GM10266 (cell line): Measurements from ENCODE around the gene CYP1A1.
"Not testable (repeated sequence)": the region's sequence is repeated elsewhere in the genome, so short reads cannot be mapped to it uniquely, and the experiment has no call there.

Source experiments
- DNase-seq: peaks from one replicate; pipeline ENCODE4 v3.0.0; 2012; ENCODE audit errors: extremely low spot score
- TF ChIP-seq, protein P1 (sequence below): IDR thresholded peaks from 2 replicates; pipeline ENCODE4 v1.5.1; 2012; ENCODE audit warnings: mild to moderate bottlenecking, low read depth; ENCODE audit not compliant: control insufficient read depth, insufficient read depth; ENCODE audit errors: missing control alignments

The CYP1A1 gene

DNA sequence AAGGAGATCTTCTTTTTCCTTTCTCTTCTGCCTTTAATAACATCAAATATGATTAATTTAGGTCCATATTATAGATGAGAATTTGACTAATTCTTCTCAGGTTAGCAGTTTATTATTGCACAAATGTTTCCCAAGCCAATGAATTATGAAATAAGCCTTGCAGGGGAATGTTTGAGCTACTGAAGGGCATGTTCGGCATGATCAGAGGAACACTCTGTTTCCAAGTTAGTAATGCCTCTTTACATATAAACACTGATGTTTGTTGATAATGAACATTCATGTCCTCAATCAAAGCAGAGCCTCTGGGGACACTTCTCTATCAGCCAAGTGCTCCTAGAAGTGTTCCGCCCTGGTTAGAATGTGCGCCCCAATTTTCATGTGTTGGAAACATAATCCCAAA lies 10.0 kb upstream of the CYP1A1 start:
- TF ChIP-seq, protein P1, sequence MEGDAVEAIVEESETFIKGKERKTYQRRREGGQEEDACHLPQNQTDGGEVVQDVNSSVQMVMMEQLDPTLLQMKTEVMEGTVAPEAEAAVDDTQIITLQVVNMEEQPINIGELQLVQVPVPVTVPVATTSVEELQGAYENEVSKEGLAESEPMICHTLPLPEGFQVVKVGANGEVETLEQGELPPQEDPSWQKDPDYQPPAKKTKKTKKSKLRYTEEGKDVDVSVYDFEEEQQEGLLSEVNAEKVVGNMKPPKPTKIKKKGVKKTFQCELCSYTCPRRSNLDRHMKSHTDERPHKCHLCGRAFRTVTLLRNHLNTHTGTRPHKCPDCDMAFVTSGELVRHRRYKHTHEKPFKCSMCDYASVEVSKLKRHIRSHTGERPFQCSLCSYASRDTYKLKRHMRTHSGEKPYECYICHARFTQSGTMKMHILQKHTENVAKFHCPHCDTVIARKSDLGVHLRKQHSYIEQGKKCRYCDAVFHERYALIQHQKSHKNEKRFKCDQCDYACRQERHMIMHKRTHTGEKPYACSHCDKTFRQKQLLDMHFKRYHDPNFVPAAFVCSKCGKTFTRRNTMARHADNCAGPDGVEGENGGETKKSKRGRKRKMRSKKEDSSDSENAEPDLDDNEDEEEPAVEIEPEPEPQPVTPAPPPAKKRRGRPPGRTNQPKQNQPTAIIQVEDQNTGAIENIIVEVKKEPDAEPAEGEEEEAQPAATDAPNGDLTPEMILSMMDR: no peak
- no peak for DNase-seq

DNA sequence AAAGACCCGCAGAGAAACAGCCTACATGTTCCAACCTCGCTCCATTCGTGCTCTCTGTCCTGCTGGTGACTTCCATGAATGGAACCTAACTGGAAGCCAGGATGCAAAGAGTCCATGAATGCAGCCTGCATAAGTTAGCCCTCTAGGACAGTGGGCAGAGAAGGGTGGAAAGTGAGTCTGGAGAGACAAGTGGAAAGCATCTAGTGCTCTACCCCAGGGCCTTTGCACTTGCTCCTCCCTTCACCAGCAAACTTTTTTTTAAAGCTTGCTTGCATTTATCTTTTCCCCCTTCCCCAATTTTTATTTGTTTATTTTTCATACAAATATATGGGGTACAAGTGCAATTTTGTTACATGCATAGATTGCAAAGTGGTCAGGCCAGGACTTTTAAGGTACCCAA lies 7.9 kb upstream of the CYP1A1 start:
- TF ChIP-seq, protein P1: no peak
- DNase-seq: no peak

DNA sequence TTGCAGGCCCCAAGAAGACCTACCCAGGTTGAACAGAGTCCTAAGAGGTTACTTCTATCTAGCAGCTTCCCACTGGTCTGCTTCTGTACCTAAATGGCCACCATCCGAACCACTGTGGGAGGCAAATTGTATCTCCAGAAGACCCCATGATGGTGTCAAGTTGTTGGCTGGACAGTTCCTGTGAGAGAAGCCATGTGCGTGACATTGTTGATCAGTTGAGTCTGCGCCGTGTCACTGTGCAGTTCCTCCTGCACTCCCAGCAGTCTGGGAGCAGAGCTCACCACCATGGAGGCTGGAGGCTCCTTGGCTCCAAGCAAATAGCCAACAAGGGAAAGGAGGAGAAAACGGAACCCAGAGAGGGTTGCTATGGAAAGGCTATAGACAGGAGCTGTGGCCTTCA lies 7.5 kb upstream of the CYP1A1 start:
- TF ChIP-seq, protein P1: no peak
- DNase-seq: no peak

DNA sequence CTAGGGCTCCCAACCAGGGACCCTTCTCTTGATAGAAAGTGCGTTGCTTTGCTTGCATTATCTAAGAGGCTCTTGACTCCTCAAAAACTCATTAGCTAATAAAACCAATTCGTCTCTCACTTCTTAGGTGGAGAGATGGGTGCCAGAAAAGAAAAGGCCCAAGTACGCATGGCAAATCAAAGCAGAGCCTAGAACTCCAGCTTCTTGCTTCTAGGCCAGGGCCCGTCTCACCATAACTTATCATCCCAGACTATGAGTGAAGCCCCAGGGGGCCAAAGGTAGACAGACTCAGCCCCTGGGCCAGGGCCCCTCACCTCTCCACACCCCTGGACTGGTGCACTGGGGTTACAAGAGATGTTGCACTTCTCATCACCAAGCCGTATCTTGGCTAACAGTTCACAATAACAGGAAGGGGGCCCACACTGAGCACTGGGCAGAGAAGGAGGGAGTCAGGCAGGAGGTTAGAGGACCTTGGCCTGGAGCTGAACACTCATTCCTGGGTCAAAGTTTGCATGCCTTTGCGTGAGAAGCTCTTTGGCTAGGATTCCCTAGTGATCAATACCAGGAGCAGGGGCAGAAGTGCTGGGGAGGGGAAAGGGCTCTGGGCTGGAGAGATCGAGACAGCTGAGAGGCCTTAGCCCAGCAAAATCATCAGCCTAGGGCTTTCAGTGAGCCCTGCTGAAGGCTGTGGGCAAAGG lies 5.4 kb upstream of the CYP1A1 start:
- DNase-seq: no peak
- TF ChIP-seq, protein P1: no peak

DNA sequence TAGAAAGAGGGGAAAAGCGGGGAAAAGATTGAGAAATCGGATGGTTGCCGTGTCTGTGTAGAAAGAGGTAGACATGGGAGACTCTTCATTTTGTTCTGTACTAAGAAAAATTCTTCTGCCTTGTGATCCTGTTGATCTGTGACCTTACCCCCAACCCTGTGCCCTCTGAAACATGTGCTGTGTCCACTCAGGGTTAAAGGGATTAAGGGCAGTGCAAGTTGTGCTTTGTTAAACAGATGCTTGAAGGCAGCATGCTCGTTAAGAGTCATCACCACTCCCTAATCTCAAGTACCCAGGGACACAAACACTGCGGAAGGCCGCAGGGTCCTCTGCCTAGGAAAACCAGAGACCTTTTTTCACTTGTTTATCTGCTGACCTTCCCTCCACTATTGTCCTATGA lies 4.0 kb upstream of the CYP1A1 start:
- DNase-seq: not testable (repeated sequence)

DNA sequence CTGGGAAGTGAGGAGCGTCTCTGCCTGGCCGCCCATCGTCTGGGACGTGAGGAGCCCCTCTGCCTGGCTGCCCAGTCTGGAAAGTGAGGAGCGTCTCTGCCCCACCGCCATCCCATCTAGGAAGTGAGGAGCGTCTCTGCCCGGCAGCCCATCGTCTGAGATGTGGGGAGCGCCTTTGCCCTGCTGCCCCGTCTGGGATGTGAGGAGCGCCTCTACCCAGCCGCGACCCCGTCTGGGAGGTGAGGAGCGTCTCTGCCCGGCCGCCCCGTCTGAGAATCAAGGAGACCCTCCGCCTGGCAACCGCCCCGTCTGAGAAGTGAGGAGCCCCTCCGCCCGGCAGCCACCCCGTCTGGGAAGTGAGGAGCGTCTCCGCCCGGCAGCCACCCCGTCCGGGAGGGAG lies 3.4 kb upstream of the CYP1A1 start:
- DNase-seq: not testable (repeated sequence)

DNA sequence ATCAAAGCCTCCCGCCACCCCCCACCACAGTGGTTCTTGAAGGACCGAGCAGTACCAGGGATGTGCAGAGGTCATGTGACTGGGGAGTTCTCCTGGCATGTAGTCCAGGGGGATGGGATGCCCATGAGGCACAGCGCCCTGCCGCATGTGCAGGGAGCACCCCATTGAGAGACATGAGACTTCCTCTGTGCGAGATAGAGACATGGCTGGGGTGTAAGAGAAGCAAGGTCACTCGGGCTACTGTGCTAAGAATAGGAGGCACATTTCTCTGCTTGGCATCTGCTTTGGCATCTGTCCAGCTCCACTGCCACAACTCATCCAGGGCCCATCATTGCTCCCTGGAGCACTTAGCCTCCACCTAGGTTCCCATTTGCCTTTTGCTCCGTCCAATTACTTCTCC lies 2.4 kb upstream of the CYP1A1 start:
- TF ChIP-seq, protein P1: no peak
- no peak for DNase-seq

DNA sequence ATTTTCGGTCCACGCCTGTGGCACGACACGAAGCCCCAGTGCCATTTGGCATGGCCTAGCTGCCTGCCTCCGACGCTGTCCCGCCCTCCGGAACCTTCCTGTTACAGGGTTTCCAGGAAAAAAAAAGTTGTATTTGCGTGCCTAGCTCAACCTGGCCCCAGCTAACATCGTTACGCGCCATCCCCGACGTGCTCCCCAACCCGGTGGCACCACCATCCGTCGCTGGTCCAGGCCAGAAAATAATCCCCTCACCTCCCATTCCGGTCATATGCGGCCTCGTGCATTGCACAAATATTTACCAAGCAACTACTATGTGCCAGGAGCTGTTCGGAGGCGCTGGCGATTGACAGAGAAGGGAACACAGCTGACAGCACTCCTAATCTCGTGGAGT lies 1.4 kb upstream of the CYP1A1 start:
- TF ChIP-seq, protein P1: no peak

More for the DNA sequence above, 1.4 kb upstream of the CYP1A1 start:
- DNase-seq: no peak
